ENCODE measurements around the gene TMEM120B. TPM values are rescaled to one million over a fixed set of nuclear protein-coding genes. Genes with fewer than 3 reads are reported as not detected.

The TMEM120B gene
- total and polyA plus RNA-seq, 2 of the 4 experiments (the other 2 are of a cell fraction) = 10.6 to 18.4 TPM

- Histone ChIP-seq H3K4me3 (ENCODE audit: insufficient read depth, low read depth, low read length) (peak overlapping the region; percentile 45; the same call in 1 of the 2 replicates), H2BK20ac (ENCODE audit: low read depth, low read length) (no peak overlapping the region), H3K9me3 (ENCODE audit: control insufficient read depth, insufficient read depth, low read length) (no peaks in the 10 kb centered on the region), H3K36me3 (ENCODE audit: control insufficient read depth, insufficient read depth, low read length) (peaks cover 56% of the 10 kb centered on the region), H4K8ac (ENCODE audit: low read depth in 2 of 2, low read length in 2 of 2) (no peak overlapping the region; a peak in 1 of 4 replicates), H3K4me2 (ENCODE audit: low read depth, low read length) (peak overlapping the region; percentile 88), H3K9me1 (ENCODE audit: insufficient read depth, low read length) (no peaks in the 10 kb centered on the region), H3K56ac (ENCODE audit: extremely low read depth, insufficient read depth, low read length) (0 out of 2 replicates have a peak overlapping the region, but pooled peaks have one; percentile 21), H3K23ac (ENCODE audit: low read depth, low read length) (peak overlapping the region; percentile 41), H3K27ac (ENCODE audit: insufficient read depth, low read length) (peak overlapping the region; percentile 58), H3K18ac (ENCODE audit: low read depth, low read length) (no peak overlapping the region), H4K91ac (ENCODE audit: insufficient read depth, low read depth, low read length) (peak overlapping the region; percentile 15; the same call in 1 of the 2 replicates), H3K27me3 (ENCODE audit: control insufficient read depth, insufficient read depth, low read length) (no peaks in the 10 kb centered on the region), H3K9ac (ENCODE audit: low read depth, low read length) (peak overlapping the region; percentile 39), H2BK5ac (ENCODE audit: low read depth, low read length, poor library complexity, severe bottlenecking) (peak overlapping the region; percentile 53), H2BK120ac (ENCODE audit: low read depth, low read length) (no peak overlapping the region), H4K20me1 (ENCODE audit: insufficient read depth, low read length) (peaks cover 63% of the 10 kb centered on the region), H2AK5ac (ENCODE audit: low read depth, low read length) (peak overlapping the region; percentile 20; the same call in 1 of the 2 replicates), H2AFZ (replicated peaks; ENCODE audit: low read length, poor library complexity) (peak overlapping the region; percentile 81), H4K5ac (ENCODE audit: low read depth, low read length) (no peak overlapping the region), H3K4me1 (ENCODE audit: control insufficient read depth, insufficient read depth, low read length) (peaks cover 20% of the 10 kb centered on the region), H3K14ac (replicated peaks; ENCODE audit: low read depth, low read length) (peak overlapping the region; percentile 13; the same call in 1 of the 2 replicates), H3K79me1 (ENCODE audit: low read depth in 1 of 2, low read length in 2 of 2) (peaks cover 31 to 76% of the 10 kb centered on the region in 2 experiments), H2AK9ac (replicated peaks; ENCODE audit: low read depth, low read length, poor library complexity) (peak overlapping the region; percentile 94), H2BK15ac (ENCODE audit: low read depth, low read length) (no peak overlapping the region), H3K4ac (ENCODE audit: low read depth, low read length) (peak overlapping the region; percentile 71; the same call in 1 of the 2 replicates)
- CTCF ChIA-PET = interaction anchor here (1.3 to 4.1 kb wide), 3 partner anchors 9 to 16 kb away, joined by 6 to 49 read pairs (median 8); partner anchors contain the start of gene RHOF
- no CpG with 5 or more reads among the region's 6 CpGs for WGBS, 2 experiments (ENCODE audit: extremely low coverage in 2 of 2, insufficient read length in 1 of 2)
- ATAC-seq (ENCODE audit: low read depth) = no peak
- dilution Hi-C loops (cut with HindIII; ENCODE audit: low sequenced_read_pairs, unreplicated experiment) (no loop called here), intact Hi-C loops (cut with micrococcal nuclease) (no loop called here), in situ Hi-C loops (cut with MboI; ENCODE audit: low sequenced_read_pairs) (no loop called here)
- POLR2A ChIA-PET (ENCODE audit: unreplicated experiment) = interaction anchor here (0.8 to 2.4 kb wide), 3 partner anchors 9 to 17 kb away, joined by 3 to 20 read pairs (median 10); partner anchors contain the start of gene RHOF
- TF ChIP-seq MAZ (IDR thresholded peaks at IDR 0.05; ENCODE audit: borderline replicate concordance, low read depth, low read length) (no peak), CEBPB (IDR thresholded peaks at IDR 0.05; ENCODE audit: low read depth, low read length) (peak; percentile 77), CTCF (conservative IDR thresholded peaks at IDR 0.05; ENCODE audit: low read depth, low read length) (no peak), SMC3 (IDR thresholded peaks at IDR 0.05; ENCODE audit: low read depth, low read length) (no peak), BHLHE40 (IDR thresholded peaks at IDR 0.05; ENCODE audit: low read depth, low read length) (no peak), MAFK (IDR thresholded peaks at IDR 0.05; ENCODE audit: low read depth, low read length) (no peak)
- DNase-seq = no peak
- no TSS peak for BruUV-seq (replicated peaks)
These were observed 98.4 kb downstream of the TMEM120B start for GRCh38 chr12:121810833-121811433.

All from IMR-90 (cell line).